GM13976 (cell line): ENCODE results near the gene ANKRD13A.
"Not testable (repeated sequence)": the region's sequence is repeated elsewhere in the genome, so short reads cannot be mapped to it uniquely, and the experiment has no call there.

Experiments
- DNase-seq: peaks from one replicate; pipeline ENCODE4 v3.0.0; 2012; ENCODE audit warnings: low spot score
- in situ Hi-C: fragments of 300-500 bp; cut with MboI; formaldehyde crosslinking; loops from one replicate; pipeline ENCODE4 v1.12.0; 2022; ENCODE audit warnings: low sequenced_read_pairs, mixed read lengths, inconsistent platforms; ENCODE audit not compliant: unreplicated experiment
- TF ChIP-seq, protein P1 (sequence below): IDR thresholded peaks from 2 replicates; pipeline ENCODE4 v1.5.1; 2012; ENCODE audit warnings: borderline replicate concordance, mild to moderate bottlenecking; ENCODE audit not compliant: insufficient read depth; ENCODE audit errors: extremely low read depth, missing control alignments, control extremely low read depth

ANKRD13A gene

GRCh38 chr12:110068654-110069053, 69.4 kb downstream of the ANKRD13A start:
- in situ Hi-C loops, result no loop called here
- TF ChIP-seq, protein P1, sequence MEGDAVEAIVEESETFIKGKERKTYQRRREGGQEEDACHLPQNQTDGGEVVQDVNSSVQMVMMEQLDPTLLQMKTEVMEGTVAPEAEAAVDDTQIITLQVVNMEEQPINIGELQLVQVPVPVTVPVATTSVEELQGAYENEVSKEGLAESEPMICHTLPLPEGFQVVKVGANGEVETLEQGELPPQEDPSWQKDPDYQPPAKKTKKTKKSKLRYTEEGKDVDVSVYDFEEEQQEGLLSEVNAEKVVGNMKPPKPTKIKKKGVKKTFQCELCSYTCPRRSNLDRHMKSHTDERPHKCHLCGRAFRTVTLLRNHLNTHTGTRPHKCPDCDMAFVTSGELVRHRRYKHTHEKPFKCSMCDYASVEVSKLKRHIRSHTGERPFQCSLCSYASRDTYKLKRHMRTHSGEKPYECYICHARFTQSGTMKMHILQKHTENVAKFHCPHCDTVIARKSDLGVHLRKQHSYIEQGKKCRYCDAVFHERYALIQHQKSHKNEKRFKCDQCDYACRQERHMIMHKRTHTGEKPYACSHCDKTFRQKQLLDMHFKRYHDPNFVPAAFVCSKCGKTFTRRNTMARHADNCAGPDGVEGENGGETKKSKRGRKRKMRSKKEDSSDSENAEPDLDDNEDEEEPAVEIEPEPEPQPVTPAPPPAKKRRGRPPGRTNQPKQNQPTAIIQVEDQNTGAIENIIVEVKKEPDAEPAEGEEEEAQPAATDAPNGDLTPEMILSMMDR, result no peak

DNA sequence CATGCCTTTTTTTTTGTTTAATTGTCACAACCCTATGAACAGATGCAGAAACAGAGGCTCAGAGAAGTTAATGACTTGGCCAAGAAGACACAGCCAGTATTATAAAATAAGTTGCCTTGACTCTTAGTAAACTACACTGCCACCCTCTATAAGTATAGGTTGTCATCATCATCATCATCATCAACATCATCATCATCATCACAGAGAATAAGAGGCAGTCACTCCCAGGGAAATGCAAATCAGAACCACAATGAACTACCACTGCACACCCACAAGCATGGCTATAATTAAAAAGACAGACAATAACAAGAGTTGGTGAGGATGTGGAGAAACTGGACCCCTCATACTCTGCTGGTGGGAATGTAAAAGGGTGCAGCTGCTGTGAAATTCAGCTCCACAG, 72.3 kb downstream of the ANKRD13A start:
- no peak for DNase-seq
- in situ Hi-C loops, result no loop called here
- TF ChIP-seq, protein P1, result no peak

More at GRCh38 chr12:110068654-110069053, 69.4 kb downstream of the ANKRD13A start:
- no peak for DNase-seq

GRCh38 chr12:110071967-110072366, 72.7 kb downstream of the ANKRD13A start:
- in situ Hi-C loops, result no loop called here
- TF ChIP-seq, protein P1, result no peak
- DNase-seq, result no peak

- DNase-seq, in situ Hi-C loops: not testable (repeated sequence)
Measured at GRCh38 chr12:110072636-110073035, 73.4 kb downstream of the ANKRD13A start.

- TF ChIP-seq, protein P1, result no peak
- in situ Hi-C loops, result no loop called here
- peak; percentile 39 for DNase-seq
Measured at GRCh38 chr12:110073049-110073831, 74.0 kb downstream of the ANKRD13A start.

- TF ChIP-seq, protein P1, result no peak
- in situ Hi-C loops, result no loop called here
- DNase-seq, result no peak
Measured at GRCh38 chr12:110074089-110074488, 74.9 kb downstream of the ANKRD13A start.

DNA sequence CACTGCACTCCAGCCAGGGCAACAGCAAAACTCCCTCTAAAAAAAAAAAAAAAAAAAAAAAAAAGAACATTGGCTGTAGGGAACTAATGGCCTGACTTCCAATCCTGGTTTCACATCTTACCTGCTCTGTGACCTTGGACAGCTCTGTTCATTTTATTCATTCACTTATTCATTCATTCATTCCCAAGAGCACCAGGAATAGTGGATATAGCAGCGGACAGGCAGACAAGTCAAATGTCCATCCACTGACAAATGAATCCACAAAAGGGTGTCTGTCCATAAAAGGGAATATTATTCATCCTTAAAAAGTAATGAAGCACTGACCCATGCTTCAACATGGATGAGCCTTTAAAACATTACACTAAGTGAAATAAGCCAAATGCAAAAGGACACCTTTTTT, 76.7 kb downstream of the ANKRD13A start:
- TF ChIP-seq, protein P1, result no peak
- in situ Hi-C loops, result no loop called here

More for the DNA sequence above, 76.7 kb downstream of the ANKRD13A start:
- no peak for DNase-seq
